ENCODE data around the gene APOL5.

GRCh38 chr22:35752006-35752862 lies 34.6 kb downstream of the APOL5 start:
- TF ChIP-seq CTCF (conservative IDR thresholded peaks at IDR 0.05 in 1 of 2, IDR thresholded peaks at IDR 0.05 in 1 of 2; ENCODE audit: low read depth in 1 of 2, low read length in 2 of 2), result no peak
- no peak for TF ChIP-seq EZH2 (IDR thresholded peaks at IDR 0.05; ENCODE audit: low read length, missing control alignments)
